Activated naive CD4-positive, alpha-beta T cell treated with anti-CD3 and anti-CD28 coated beads for 36 hours (primary cell): ENCODE data around the gene GRIP2. TPM values are rescaled to one million over a fixed set of nuclear protein-coding genes. Genes with fewer than 3 reads are reported as not detected.

ENCODE experiments used
- CTCF ChIA-PET: fragments of 350-600 bp; sonication (Branson Sonifier 250); formaldehyde crosslinking; loops from one replicate; lab custom pipeline; 2021; ENCODE audit warnings: antibody characterized with exemption; lab: Charles Lee
- DNase-seq: peaks from one replicate; pipeline ENCODE4 v3.0.0-alpha.2; 2020
- H3K27ac Mint-ChIP-seq: one replicate; pipeline ENCODE4 v1.8.0; 2021; ENCODE audit warnings: mild to moderate bottlenecking, mixed read lengths
- H3K27me3 Mint-ChIP-seq: one replicate; pipeline ENCODE4 v1.8.0; 2021; ENCODE audit warnings: low read depth, mixed read lengths
- H3K36me3 Mint-ChIP-seq: one replicate; pipeline ENCODE4 v1.8.0; 2021; ENCODE audit warnings: low read depth, mixed read lengths
- H3K4me1 Mint-ChIP-seq: one replicate; pipeline ENCODE4 v1.8.0; 2021; ENCODE audit warnings: low read depth, mixed read lengths
- H3K4me3 Mint-ChIP-seq: one replicate; pipeline ENCODE4 v1.8.0; 2021; ENCODE audit warnings: mild to moderate bottlenecking, moderate library complexity, mixed read lengths
- H3K9me3 Mint-ChIP-seq: one replicate; pipeline ENCODE4 v1.8.0; 2021; ENCODE audit warnings: mixed read lengths
- intact Hi-C: fragments of 100-400 bp; cut with micrococcal nuclease; formaldehyde crosslinking; loops from one replicate; pipeline ENCODE4 v1.15.1; 2023
- total RNA-seq, 2 experiments: library from RNA; stranded (reverse); gene quantifications; one replicate each; pipeline ENCODE4 v1.2.3, GENCODE V29; 2021

Gene GRIP2
- total RNA-seq, 2 experiments from 2014 or later: not detected

GRCh38 chr3:14441920-14442300, 98.2 kb downstream of the GRIP2 start:
- intact Hi-C loops: no loop called here
- Mint-ChIP-seq H3K27me3 (no peaks in the 10 kb centered on the region), H3K9me3 (no peaks in the 10 kb centered on the region), H3K4me3 (no peak overlapping the region), H3K4me1 (peaks cover 11% of the 10 kb centered on the region), H3K36me3 (peaks cover 19% of the 10 kb centered on the region), H3K27ac (no peak overlapping the region)
- DNase-seq: no peak
- CTCF ChIA-PET: interaction anchor here (0.9 kb wide), 1 partner anchor 27 kb away, joined by 3 read pairs; no protein-coding TSS in a partner anchor

- H3K4me1 Mint-ChIP-seq: peaks cover 14% of the 10 kb centered on the region
- no peaks in the 10 kb centered on the region for H3K27me3 Mint-ChIP-seq
- H3K9me3 Mint-ChIP-seq: no peaks in the 10 kb centered on the region
- no peak overlapping the region for H3K4me3 Mint-ChIP-seq
- DNase-seq: no peak
- intact Hi-C loops: no loop called here
- CTCF ChIA-PET: interaction anchor here (1.0 kb wide), 1 partner anchor 175 kb away, joined by 3 read pairs; no protein-coding TSS in a partner anchor
- H3K27ac Mint-ChIP-seq: no peak overlapping the region
- peaks cover 15% of the 10 kb centered on the region for H3K36me3 Mint-ChIP-seq
Measured at GRCh38 chr3:14441240-14441919, 98.8 kb downstream of the GRIP2 start.

GRCh38 chr3:14440531-14441239, 99.5 kb downstream of the GRIP2 start:
- Mint-ChIP-seq H3K27me3 (no peaks in the 10 kb centered on the region), H3K4me3 (no peak overlapping the region), H3K4me1 (peaks cover 14% of the 10 kb centered on the region), H3K27ac (no peak overlapping the region), H3K36me3 (peaks cover 10% of the 10 kb centered on the region), H3K9me3 (no peaks in the 10 kb centered on the region)
- intact Hi-C loops: no loop called here
- CTCF ChIA-PET: interaction anchor here (1.0 kb wide), 1 partner anchor 174 kb away, joined by 3 read pairs; no protein-coding TSS in a partner anchor
- DNase-seq: no peak

GRCh38 chr3:14440168-14440518, 100.0 kb downstream of the GRIP2 start:
- no peaks in the 10 kb centered on the region for H3K27me3 Mint-ChIP-seq
- no peaks in the 10 kb centered on the region for H3K9me3 Mint-ChIP-seq
- no peak overlapping the region for H3K4me3 Mint-ChIP-seq
- peaks cover 6% of the 10 kb centered on the region for H3K36me3 Mint-ChIP-seq
- CTCF ChIA-PET: interaction anchor here (1.4 to 1.5 kb wide), 2 partner anchors 10 to 236 kb away, joined by 3 to 5 read pairs; no protein-coding TSS in a partner anchor
- peaks cover 14% of the 10 kb centered on the region for H3K4me1 Mint-ChIP-seq
- intact Hi-C loops: no loop called here
- no peak overlapping the region for H3K27ac Mint-ChIP-seq
- DNase-seq: no peak

GRCh38 chr3:14439501-14440167, 100.5 kb downstream of the GRIP2 start:
- DNase-seq: no peak
- no peak overlapping the region for H3K4me3 Mint-ChIP-seq
- intact Hi-C loops: no loop called here
- H3K27me3 Mint-ChIP-seq: no peaks in the 10 kb centered on the region
- H3K36me3 Mint-ChIP-seq: peaks cover 6% of the 10 kb centered on the region
- no peaks in the 10 kb centered on the region for H3K9me3 Mint-ChIP-seq
- peaks cover 16% of the 10 kb centered on the region for H3K4me1 Mint-ChIP-seq
- H3K27ac Mint-ChIP-seq: no peak overlapping the region
- CTCF ChIA-PET: interaction anchor here (0.9 to 1.5 kb wide), 3 partner anchors 9 to 236 kb away, joined by 3 to 5 read pairs (median 3); no protein-coding TSS in a partner anchor

Other genes with a start within 250 kb of the GRIP2 start
- gene SLC6A6, start 137.7 kb downstream of the GRIP2 start, total RNA-seq: 10 to 100 TPM; 32.2 to 36.9 TPM
- gene CCDC174, start 111.4 kb upstream of the GRIP2 start, total RNA-seq: 10 to 100 TPM; 16.1 to 20.7 TPM
- under 1 TPM; 0.12 to 0.17 TPM for gene C3orf20, start 134.8 kb upstream of the GRIP2 start, total RNA-seq